ENCODE results near the gene GART. TPM values are rescaled to one million over a fixed set of nuclear protein-coding genes. Genes with fewer than 3 reads are reported as not detected.

GART gene
- total RNA-seq, 4 donors from 2014 or later, result 38.7 to 147 (median 88.7) TPM

- Histone ChIP-seq H3K27ac (no peak overlapping the region), H3K4me1 (peaks cover 0 to 21% (median 0%) of the 10 kb centered on the region in 3 donors), H3K4me3 (no peak overlapping the region), H3K36me3 (peaks cover 11 to 97% (median 28%) of the 10 kb centered on the region in 3 donors), H3K9me3 (no peaks in the 10 kb centered on the region), H3K27me3 (no peaks in the 10 kb centered on the region)
- no peak for DNase-seq
- TF ChIP-seq POLR2A (IDR thresholded peaks at IDR 0.05), result no peak
- 81 to 92% methylated on average over 2 of the region's 2 CpGs for WGBS, 2 donors
- intact Hi-C loops (cut with DNase I), result no loop called here
Measured at GRCh38 chr21:33561373-33561772, 19.5 kb upstream of the GART start.

GRCh38 chr21:33560965-33561364 is 19.0 kb upstream of the GART start:
- H3K4me3 ChIP-seq, result no peak overlapping the region
- peaks cover 0 to 25% (median 1%) of the 10 kb centered on the region in 3 donors for H3K4me1 ChIP-seq
- H3K27me3 ChIP-seq, result no peaks in the 10 kb centered on the region
- H3K9me3 ChIP-seq, result no peaks in the 10 kb centered on the region
- TF ChIP-seq CTCF (IDR thresholded peaks at IDR 0.05) (no peak), POLR2A (IDR thresholded peaks at IDR 0.05) (no peak)
- intact Hi-C loops (cut with DNase I), result no loop called here
- H3K27ac ChIP-seq, result no peak overlapping the region
- peaks cover 11 to 100% (median 28%) of the 10 kb centered on the region in 3 donors for H3K36me3 ChIP-seq
- DNase-seq, result no peak

- Histone ChIP-seq H3K4me3 (no peak overlapping the region), H3K36me3 (peaks cover 11 to 100% (median 31%) of the 10 kb centered on the region in 3 donors), H3K27ac (no peak overlapping the region), H3K9me3 (no peaks in the 10 kb centered on the region), H3K4me1 (peaks cover 0 to 33% (median 8%) of the 10 kb centered on the region in 3 donors), H3K27me3 (no peaks in the 10 kb centered on the region)
- intact Hi-C loops (cut with DNase I), result no loop called here
- WGBS, 2 donors, result 86 to 95% methylated on average over 10 of the region's 10 CpGs
- TF ChIP-seq CTCF (IDR thresholded peaks at IDR 0.05), result no peak
- no peak for TF ChIP-seq POLR2A (IDR thresholded peaks at IDR 0.05)
- DNase-seq, result no peak
Measured at GRCh38 chr21:33559813-33560212, 17.9 kb upstream of the GART start.

- intact Hi-C loops (cut with DNase I), result no loop called here
- H3K4me3 ChIP-seq, result no peak overlapping the region
- no peak for DNase-seq
- peaks cover 0 to 42% (median 8%) of the 10 kb centered on the region in 3 donors for H3K4me1 ChIP-seq
- TF ChIP-seq CTCF (IDR thresholded peaks at IDR 0.05) (no peak), POLR2A (IDR thresholded peaks at IDR 0.05) (no peak)
- H3K36me3 ChIP-seq, result peaks cover 18 to 100% (median 37%) of the 10 kb centered on the region in 3 donors
- H3K9me3 ChIP-seq, result no peaks in the 10 kb centered on the region
- WGBS, 2 donors, result 65 to 69% methylated on average over 4 of the region's 4 CpGs
- H3K27me3 ChIP-seq, result no peaks in the 10 kb centered on the region
- H3K27ac ChIP-seq, result no peak overlapping the region
Measured at GRCh38 chr21:33558777-33559421, 17.0 kb upstream of the GART start.

GRCh38 chr21:33557447-33557846 is 15.5 kb upstream of the GART start:
- Histone ChIP-seq H3K27ac (no peak overlapping the region), H3K9me3 (no peaks in the 10 kb centered on the region), H3K4me3 (no peak overlapping the region), H3K36me3 (peaks cover 18 to 100% (median 47%) of the 10 kb centered on the region in 3 donors), H3K27me3 (no peaks in the 10 kb centered on the region), H3K4me1 (peaks cover 0 to 42% (median 8%) of the 10 kb centered on the region in 3 donors)
- no peak for TF ChIP-seq POLR2A (IDR thresholded peaks at IDR 0.05)
- TF ChIP-seq CTCF (IDR thresholded peaks at IDR 0.05), result no peak
- intact Hi-C loops (cut with DNase I), result no loop called here
- DNase-seq, result no peak
- WGBS, 2 donors, result 93 to 96% methylated on average over 19 of the region's 19 CpGs

Measured in esophagus squamous epithelium (tissue), 5 donors.